ENCODE data around the gene CDK4.

- no peak for TF ChIP-seq POLR2AphosphoS5 (IDR thresholded peaks at IDR 0.05; ENCODE audit: low read depth, low read length)
- TF ChIP-seq POLR2A (IDR thresholded peaks at IDR 0.05; ENCODE audit: low read depth, low read length): no peak
- no peak for TF ChIP-seq TAF1 (IDR thresholded peaks at IDR 0.05; ENCODE audit: low read depth, low read length)
- TF ChIP-seq POU2F2 (IDR thresholded peaks at IDR 0.05; ENCODE audit: low read depth, low read length): no peak
Measured at GRCh38 chr12:57777367-57777766, 25.3 kb upstream of the CDK4 start.
